ENCODE data around the gene MYBPC3. TPM values are rescaled to one million over a fixed set of nuclear protein-coding genes. Genes with fewer than 3 reads are reported as not detected.

Gene MYBPC3
- total and polyA plus RNA-seq, 2 donors (not counting 3 experiments of a cell fraction or from before 2014, with no cell fraction given): not detected

- dilution Hi-C loops (cut with MboI; ENCODE audit: extremely low pct_ligation_motif_present, low sequenced_read_pairs): no loop called here
- Histone ChIP-seq H3K4me1 (ENCODE audit: control insufficient read depth, extremely low read depth, insufficient read depth, low read length) (peaks cover 14% of the 10 kb centered on the region), H4K20me1 (replicated peaks; ENCODE audit: control insufficient read depth, extremely low read depth, insufficient read depth, low read length) (no peaks in the 10 kb centered on the region), H3K4me3 (replicated peaks in 1 of 3; ENCODE audit: insufficient read depth in 1 of 3, low read depth in 1 of 3, low read length in 3 of 3) (no peak overlapping the region), H3K27ac (ENCODE audit: insufficient read depth, low read depth, low read length) (no peak overlapping the region), H3K27me3 (ENCODE audit: control insufficient read depth in 2 of 2, insufficient read depth in 2 of 2, low read length in 2 of 2) (no peaks in the 10 kb centered on the region), H3K79me2 (ENCODE audit: control insufficient read depth, insufficient read depth, low read length) (no peaks in the 10 kb centered on the region), H3K9me1 (replicated peaks; ENCODE audit: control insufficient read depth, extremely low read depth, insufficient read depth, low read length) (no peaks in the 10 kb centered on the region), H3K4me2 (ENCODE audit: insufficient read depth, low read length) (no peak overlapping the region), H3K9me3 (replicated peaks; ENCODE audit: control insufficient read depth, insufficient read depth, low read length) (no peaks in the 10 kb centered on the region), H3K36me3 (ENCODE audit: control insufficient read depth in 2 of 2, extremely low read depth in 1 of 2, insufficient read depth in 2 of 2, low read length in 2 of 2) (peaks cover 0 to 28% of the 10 kb centered on the region in 2 experiments), H3K9ac (replicated peaks; ENCODE audit: extremely low read depth, insufficient read depth, low read length) (no peak overlapping the region), H2AFZ (ENCODE audit: low read depth, low read length) (no peak overlapping the region)
- intact Hi-C loops (cut with micrococcal nuclease): no loop called here
- FAIRE-seq (no peak), DNase-seq (ENCODE audit: low read depth, low spot score) (no peak)
- CTCF ChIA-PET: interaction anchor here (0.8 to 5.4 kb wide), 2 partner anchors 8 to 30 kb away, joined by 3 to 25 read pairs; no protein-coding TSS in a partner anchor
- TF ChIP-seq EZH2 (IDR thresholded peaks at IDR 0.05; ENCODE audit: borderline replicate concordance, low read depth, low read length, severe bottlenecking) (no peak), GATA2 (IDR thresholded peaks at IDR 0.05; ENCODE audit: insufficient read depth, insufficient read length, low read depth, low read length) (no peak), FOS (IDR thresholded peaks at IDR 0.05; ENCODE audit: borderline replicate concordance, insufficient read depth, low read length) (no peak), POLR2A (IDR thresholded peaks at IDR 0.05; ENCODE audit: low read depth, low read length) (no peak), CTCF (IDR thresholded peaks at IDR 0.05; ENCODE audit: extremely low read depth in 1 of 2, insufficient read depth in 1 of 2, low read depth in 1 of 2, low read length in 2 of 2) (no peak), POLR2AphosphoS5 (IDR thresholded peaks at IDR 0.05; ENCODE audit: insufficient read depth, low read depth, low read length) (no peak), MYC (IDR thresholded peaks at IDR 0.05; ENCODE audit: low read depth, low read length) (no peak), JUN (IDR thresholded peaks at IDR 0.05; ENCODE audit: borderline replicate concordance, insufficient read depth, insufficient read length, low read depth) (no peak)
- TF ChIP-seq, protein P1, sequence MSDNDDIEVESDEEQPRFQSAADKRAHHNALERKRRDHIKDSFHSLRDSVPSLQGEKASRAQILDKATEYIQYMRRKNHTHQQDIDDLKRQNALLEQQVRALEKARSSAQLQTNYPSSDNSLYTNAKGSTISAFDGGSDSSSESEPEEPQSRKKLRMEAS (IDR thresholded peaks at IDR 0.05; ENCODE audit: insufficient read depth, insufficient read length): no peak
- BruUV-seq (replicated peaks): no TSS peak
- POLR2A ChIA-PET: no interaction called here
Observed at GRCh38 chr11:47325271-47326041, 27.0 kb downstream of the MYBPC3 start.

All from endothelial cell of umbilical vein (primary cell).